Inflammatory macrophage treated with lipopolysaccharide for 1 hour (primary cell): ENCODE results near the gene CTDSPL.

Experiments used
- DNase-seq, 2 donors: peaks; one replicate each; pipeline ENCODE4 v3.0.0-alpha.2; 2020 to 2022

Gene CTDSPL

GRCh38 chr3:37853691-37854413, 7.8 kb upstream of the CTDSPL start:
- no peak for DNase-seq

GRCh38 chr3:37855363-37855970, 6.2 kb upstream of the CTDSPL start:
- DNase-seq: peak; percentile 44 to 93

GRCh38 chr3:37856381-37856780, 5.3 kb upstream of the CTDSPL start:
- DNase-seq: no peak

GRCh38 chr3:37858742-37859141, 2.9 kb upstream of the CTDSPL start:
- DNase-seq: no peak

- no peak for DNase-seq
Measured at GRCh38 chr3:37859354-37859753, 2.3 kb upstream of the CTDSPL start.

GRCh38 chr3:37859908-37860199, 1.8 kb upstream of the CTDSPL start:
- DNase-seq: no peak

- peak; percentile 20 to 40 for DNase-seq
Measured at GRCh38 chr3:37862219-37862902, 681 bp downstream of the CTDSPL start.

GRCh38 chr3:37862903-37863815, 1.5 kb downstream of the CTDSPL start:
- no peak for DNase-seq

- no peak for DNase-seq
Measured at GRCh38 chr3:37863949-37864822, 2.5 kb downstream of the CTDSPL start.

- peak; percentile 29 for DNase-seq
Measured at GRCh38 chr3:37864904-37865303, 3.2 kb downstream of the CTDSPL start.

- no peak for DNase-seq
Measured at GRCh38 chr3:37867144-37867543, 5.5 kb downstream of the CTDSPL start.

- DNase-seq: no peak
Measured at GRCh38 chr3:37871858-37872257, 10.2 kb downstream of the CTDSPL start.

GRCh38 chr3:37872413-37873160, 10.9 kb downstream of the CTDSPL start:
- no peak for DNase-seq

GRCh38 chr3:37876279-37876678, 14.6 kb downstream of the CTDSPL start:
- no peak for DNase-seq

- DNase-seq: no peak
Measured at GRCh38 chr3:37882711-37883110, 21.0 kb downstream of the CTDSPL start.

- DNase-seq: no peak
Measured at GRCh38 chr3:37885814-37886213, 24.1 kb downstream of the CTDSPL start.

- no peak for DNase-seq
Measured at GRCh38 chr3:37886395-37886794, 24.7 kb downstream of the CTDSPL start.

- no peak for DNase-seq
Measured at GRCh38 chr3:37887062-37887461, 25.4 kb downstream of the CTDSPL start.

- no peak for DNase-seq
Measured at GRCh38 chr3:37887824-37888223, 26.1 kb downstream of the CTDSPL start.

- DNase-seq: no peak
Measured at GRCh38 chr3:37888421-37888820, 26.7 kb downstream of the CTDSPL start.

- DNase-seq: no peak
Measured at GRCh38 chr3:37890522-37890921, 28.8 kb downstream of the CTDSPL start.

- DNase-seq: no peak
Measured at GRCh38 chr3:37891227-37891626, 29.5 kb downstream of the CTDSPL start.
